Islet precursor cell (in vitro differentiated cells): ENCODE data around the gene GPR25.

Experiments used
- DNase-seq: peaks from one replicate; pipeline ENCODE4 v3.0.0-alpha.2; 2018

The GPR25 gene

DNA sequence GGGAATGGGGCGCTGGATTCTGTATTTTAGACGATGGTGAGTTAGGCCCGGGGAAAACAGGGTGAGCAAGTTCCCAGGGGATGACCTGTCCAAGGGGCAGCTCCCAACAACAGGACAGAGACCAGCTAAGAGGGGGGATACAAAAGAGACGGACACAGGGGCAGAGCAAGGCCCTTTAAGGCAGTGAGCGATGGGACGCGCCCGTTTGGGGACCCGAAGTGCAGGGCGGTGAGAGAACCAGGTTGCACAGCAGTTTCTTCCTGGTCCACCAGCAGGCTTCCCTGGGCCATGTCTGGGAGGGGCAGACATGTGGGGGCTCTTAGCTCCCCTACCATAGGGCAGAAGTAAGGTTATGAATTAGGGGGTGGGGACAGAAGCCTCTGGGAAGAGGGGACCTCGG, 43.9 kb downstream of the GPR25 start:
- DNase-seq, result peak; percentile 53

DNA sequence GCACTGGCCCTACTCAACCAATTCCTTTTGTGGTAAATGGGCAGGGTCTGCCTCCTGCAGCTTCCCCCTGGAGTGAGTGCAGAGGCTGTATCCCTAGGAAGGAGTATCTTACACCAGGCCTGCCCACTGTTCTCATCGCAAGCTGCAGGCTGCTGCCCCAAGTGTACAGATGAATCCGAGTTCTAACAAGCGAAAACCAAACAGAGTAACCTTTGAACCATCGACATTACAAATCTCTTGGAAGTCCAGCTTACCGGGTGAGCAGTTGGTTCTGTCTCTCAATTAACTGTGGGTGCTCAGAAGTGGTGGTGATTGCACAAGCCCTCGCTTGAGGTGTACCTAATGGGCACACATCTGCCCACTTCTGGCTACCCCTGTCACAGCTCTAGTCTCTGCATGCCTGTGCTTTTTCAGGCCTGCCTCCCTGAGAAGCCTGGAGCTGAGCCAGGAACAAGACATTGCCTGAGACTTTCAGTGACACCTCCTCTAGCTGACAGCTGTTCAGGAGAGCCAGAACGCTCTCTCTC, 44.6 kb downstream of the GPR25 start:
- peak; percentile 59 for DNase-seq

DNA sequence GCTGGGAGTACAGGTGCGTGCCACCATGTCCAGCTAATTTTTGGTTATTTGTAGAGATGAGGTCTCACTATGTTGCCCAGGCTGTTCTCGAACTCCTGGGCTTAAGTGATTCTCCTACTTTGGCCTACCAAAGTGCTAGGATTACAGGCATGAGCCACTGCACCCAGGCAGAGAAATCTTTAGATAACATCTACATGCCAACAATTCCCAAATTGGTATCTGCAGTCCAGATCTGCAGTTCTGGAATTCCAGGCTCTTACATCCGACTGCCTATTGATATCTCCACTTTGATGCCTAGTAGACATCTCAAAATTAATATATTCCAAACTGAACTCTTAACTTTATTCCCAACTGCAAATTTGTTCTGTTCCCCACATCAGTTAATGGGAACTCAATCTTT, 45.2 kb downstream of the GPR25 start:
- DNase-seq, result peak; percentile 43

DNA sequence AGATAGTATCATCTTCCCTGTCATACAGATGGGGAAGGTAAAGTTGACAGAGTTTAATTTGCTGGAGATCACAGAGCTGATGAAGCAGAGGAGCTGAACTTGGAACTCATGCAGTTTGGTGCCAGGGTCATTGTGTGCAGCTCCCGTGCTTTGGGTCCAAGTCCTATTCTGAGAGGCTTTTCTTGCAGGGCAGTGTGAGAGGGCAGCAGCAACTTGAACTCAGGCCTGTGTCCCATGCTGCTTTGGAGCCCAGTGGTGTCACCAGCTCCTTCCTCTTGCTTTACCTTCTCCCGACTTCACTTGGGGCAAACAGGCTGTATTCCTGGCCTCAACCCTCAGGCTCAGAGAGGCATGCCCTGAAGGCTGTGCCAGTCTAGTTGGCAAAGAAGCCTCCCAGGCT, 46.6 kb downstream of the GPR25 start:
- DNase-seq, result peak; percentile 33

DNA sequence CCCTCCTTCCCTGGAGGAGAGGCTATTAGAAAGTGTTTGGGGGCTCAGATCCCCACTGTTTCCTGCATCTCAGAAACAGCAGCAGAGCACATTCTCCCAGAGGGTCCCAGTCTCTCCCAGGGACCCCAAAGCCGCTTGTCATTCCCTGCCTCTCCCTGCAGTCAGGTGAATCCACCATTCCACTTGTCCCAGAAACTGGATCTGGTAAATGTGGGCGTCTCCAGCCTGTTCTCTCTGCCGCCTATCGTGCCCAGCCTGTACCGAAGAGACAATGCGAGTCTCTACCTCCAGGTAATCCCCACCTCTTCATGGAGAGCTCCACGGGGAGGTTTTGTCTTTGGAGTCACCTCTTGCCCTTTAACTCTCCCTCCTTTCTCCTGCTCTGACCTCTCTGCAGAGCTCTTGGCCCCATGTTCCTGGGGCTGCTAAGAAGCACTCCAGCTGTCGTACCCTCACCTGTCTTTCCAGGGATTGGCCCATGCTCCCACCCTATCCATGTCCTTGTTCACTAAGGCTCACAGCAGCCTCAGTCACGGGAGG, 48.9 kb downstream of the GPR25 start:
- DNase-seq, result peak; percentile 27

DNA sequence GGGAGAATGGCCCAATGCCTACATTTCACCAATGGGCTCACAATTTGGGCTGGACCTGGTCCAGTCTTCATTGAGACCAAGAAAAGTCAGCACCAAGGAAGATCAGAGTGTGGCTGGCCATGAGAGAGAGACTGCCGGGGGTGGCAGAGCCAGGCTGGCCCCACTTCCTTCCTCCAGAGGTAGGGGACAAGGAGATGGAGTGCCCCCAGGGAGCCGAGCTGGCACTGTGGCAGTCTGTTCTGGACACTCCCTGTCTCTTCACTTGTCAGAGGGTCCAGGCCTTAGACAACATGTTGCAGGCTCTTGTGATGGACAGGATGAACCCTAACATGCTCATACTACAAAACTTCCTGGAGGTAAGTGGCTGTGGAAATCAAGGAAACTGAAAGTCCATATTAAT, 49.6 kb downstream of the GPR25 start:
- peak; percentile 51 for DNase-seq

DNA sequence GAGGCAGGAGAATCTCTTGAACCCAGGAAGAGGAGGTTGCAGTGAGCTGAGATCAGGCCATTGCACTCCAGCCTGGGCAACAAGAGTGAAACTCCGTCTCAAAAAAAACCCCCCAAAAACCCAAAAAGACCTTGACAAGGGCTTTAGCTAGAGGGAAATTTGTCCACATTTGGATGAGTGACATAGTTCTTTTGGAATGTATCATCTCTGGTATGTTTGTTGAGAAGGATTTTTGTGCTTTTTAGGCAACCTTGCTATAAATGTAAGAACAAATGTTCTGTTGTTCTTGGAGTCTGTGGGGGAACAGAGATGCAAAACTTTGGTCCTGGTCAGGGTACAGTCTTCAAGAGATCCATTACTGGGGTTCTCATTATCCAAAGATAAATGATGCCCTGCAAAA, 50.8 kb downstream of the GPR25 start:
- DNase-seq, result peak; percentile 6
